ENCODE measurements around the gene CACNA2D4.

The CACNA2D4 gene

GRCh38 chr12:1810931-1811280, 107.5 kb downstream of the CACNA2D4 start:
- Histone ChIP-seq H3K4me2 (ENCODE audit: low read length) (no peak overlapping the region), H3K9me3 (ENCODE audit: control insufficient read depth, low read length) (no peaks in the 10 kb centered on the region), H3K4me3 (ENCODE audit: low read depth, low read length) (no peak overlapping the region), H3K4me1 (peaks cover 5% of the 10 kb centered on the region), H2AFZ (no peak overlapping the region), H3K9ac (no peak overlapping the region), H3K27ac (no peak overlapping the region), H3K79me2 (no peaks in the 10 kb centered on the region), H3K27me3 (ENCODE audit: control insufficient read depth, insufficient read depth, low read length) (no peaks in the 10 kb centered on the region), H3K36me3 (ENCODE audit: control insufficient read depth, insufficient read depth, low read length) (no peaks in the 10 kb centered on the region)
- TF ChIP-seq, protein P1, sequence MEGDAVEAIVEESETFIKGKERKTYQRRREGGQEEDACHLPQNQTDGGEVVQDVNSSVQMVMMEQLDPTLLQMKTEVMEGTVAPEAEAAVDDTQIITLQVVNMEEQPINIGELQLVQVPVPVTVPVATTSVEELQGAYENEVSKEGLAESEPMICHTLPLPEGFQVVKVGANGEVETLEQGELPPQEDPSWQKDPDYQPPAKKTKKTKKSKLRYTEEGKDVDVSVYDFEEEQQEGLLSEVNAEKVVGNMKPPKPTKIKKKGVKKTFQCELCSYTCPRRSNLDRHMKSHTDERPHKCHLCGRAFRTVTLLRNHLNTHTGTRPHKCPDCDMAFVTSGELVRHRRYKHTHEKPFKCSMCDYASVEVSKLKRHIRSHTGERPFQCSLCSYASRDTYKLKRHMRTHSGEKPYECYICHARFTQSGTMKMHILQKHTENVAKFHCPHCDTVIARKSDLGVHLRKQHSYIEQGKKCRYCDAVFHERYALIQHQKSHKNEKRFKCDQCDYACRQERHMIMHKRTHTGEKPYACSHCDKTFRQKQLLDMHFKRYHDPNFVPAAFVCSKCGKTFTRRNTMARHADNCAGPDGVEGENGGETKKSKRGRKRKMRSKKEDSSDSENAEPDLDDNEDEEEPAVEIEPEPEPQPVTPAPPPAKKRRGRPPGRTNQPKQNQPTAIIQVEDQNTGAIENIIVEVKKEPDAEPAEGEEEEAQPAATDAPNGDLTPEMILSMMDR (IDR thresholded peaks at IDR 0.05): no peak

GRCh38 chr12:1810201-1810930, 108.1 kb downstream of the CACNA2D4 start:
- Histone ChIP-seq H3K27ac (no peak overlapping the region), H3K79me2 (no peaks in the 10 kb centered on the region), H3K9ac (no peak overlapping the region), H3K36me3 (ENCODE audit: control insufficient read depth, insufficient read depth, low read length) (no peaks in the 10 kb centered on the region), H3K4me1 (no peaks in the 10 kb centered on the region), H3K4me2 (ENCODE audit: low read length) (no peak overlapping the region), H3K4me3 (ENCODE audit: low read depth, low read length) (no peak overlapping the region), H3K9me3 (ENCODE audit: control insufficient read depth, low read length) (no peaks in the 10 kb centered on the region), H2AFZ (no peak overlapping the region), H3K27me3 (ENCODE audit: control insufficient read depth, insufficient read depth, low read length) (no peaks in the 10 kb centered on the region)
- TF ChIP-seq, protein P1 (IDR thresholded peaks at IDR 0.05): no peak

DNA sequence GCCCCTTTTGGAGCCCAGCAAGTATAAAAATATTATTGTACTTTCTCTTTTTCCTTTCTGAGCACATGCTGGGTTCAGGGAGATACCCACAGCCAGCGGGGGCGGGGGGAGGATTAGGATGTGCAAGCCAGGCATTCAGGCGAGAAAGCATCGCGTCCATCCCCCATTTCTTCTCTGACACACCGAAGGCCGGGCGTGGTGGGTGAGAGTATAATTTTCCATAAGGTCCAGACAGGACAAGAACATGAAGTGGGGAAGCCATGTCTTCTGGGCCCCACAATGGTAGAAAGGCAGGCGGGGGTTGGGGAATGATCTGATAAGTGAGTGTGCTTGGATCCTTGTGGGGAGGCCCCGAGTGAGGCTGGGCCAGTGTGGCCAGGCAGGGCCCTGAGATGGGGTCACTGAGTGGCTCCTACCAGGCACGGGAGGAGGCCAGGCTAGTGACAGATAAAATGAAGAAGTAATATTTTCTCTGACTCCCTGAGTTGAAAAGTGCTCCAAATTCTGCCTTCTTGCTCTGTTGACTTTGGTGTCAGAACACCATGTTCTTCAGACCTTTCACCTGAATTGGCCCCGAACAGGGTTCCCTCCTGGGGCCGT, 108.8 kb downstream of the CACNA2D4 start:
- H3K36me3 ChIP-seq (ENCODE audit: control insufficient read depth, insufficient read depth, low read length): no peaks in the 10 kb centered on the region
- TF ChIP-seq, protein P1 (IDR thresholded peaks at IDR 0.05): no peak
- H2AFZ ChIP-seq: no peak overlapping the region
- H3K9me3 ChIP-seq (ENCODE audit: control insufficient read depth, low read length): no peaks in the 10 kb centered on the region
- H3K4me1 ChIP-seq: no peaks in the 10 kb centered on the region
- no peaks in the 10 kb centered on the region for H3K79me2 ChIP-seq
- no peak overlapping the region for H3K27ac ChIP-seq
- no peak overlapping the region for H3K4me2 ChIP-seq (ENCODE audit: low read length)
- H3K27me3 ChIP-seq (ENCODE audit: control insufficient read depth, insufficient read depth, low read length): no peaks in the 10 kb centered on the region
- no peak overlapping the region for H3K4me3 ChIP-seq (ENCODE audit: low read depth, low read length)
- no peak overlapping the region for H3K9ac ChIP-seq

- no peak overlapping the region for H3K4me3 ChIP-seq (ENCODE audit: low read depth, low read length)
- no peaks in the 10 kb centered on the region for H3K36me3 ChIP-seq (ENCODE audit: control insufficient read depth, insufficient read depth, low read length)
- no peaks in the 10 kb centered on the region for H3K27me3 ChIP-seq (ENCODE audit: control insufficient read depth, insufficient read depth, low read length)
- H3K4me2 ChIP-seq (ENCODE audit: low read length): no peak overlapping the region
- no peak overlapping the region for H2AFZ ChIP-seq
- H3K4me1 ChIP-seq: peaks cover 3% of the 10 kb centered on the region
- H3K27ac ChIP-seq: no peak overlapping the region
- H3K9ac ChIP-seq: no peak overlapping the region
- H3K9me3 ChIP-seq (ENCODE audit: control insufficient read depth, low read length): no peaks in the 10 kb centered on the region
- TF ChIP-seq, protein P1 (IDR thresholded peaks at IDR 0.05): no peak
- no peaks in the 10 kb centered on the region for H3K79me2 ChIP-seq
Measured at GRCh38 chr12:1808798-1809480, 109.5 kb downstream of the CACNA2D4 start.
